Forelimb muscle (tissue), 1 donor: ENCODE measurements around the gene AMZ1. TPM values are rescaled to one million over a fixed set of nuclear protein-coding genes. Genes with fewer than 3 reads are reported as not detected.

ENCODE experiments used
- DNase-seq: peaks from one replicate; pipeline ENCODE4 v3.0.0-alpha.2; 2013; ENCODE audit warnings: low read depth
- polyA plus RNA-seq: library from polyadenylated mRNA; unstranded; fragments of 120-200 nt; gene quantifications from one replicate; pipeline ENCODE4 v1.2.1, GENCODE V29; 2013; ENCODE audit not compliant: insufficient read length

AMZ1 gene
- polyA plus RNA-seq, 1 donor: 0.29 TPM

GRCh38 chr7:2750004-2750407 is 62.0 kb downstream of the AMZ1 start:
- DNase-seq: no peak

- DNase-seq: no peak
Observed at GRCh38 chr7:2751086-2751485, 63.1 kb downstream of the AMZ1 start.

- no peak for DNase-seq
Observed at GRCh38 chr7:2753148-2753547, 65.1 kb downstream of the AMZ1 start.

- DNase-seq: no peak
Observed at GRCh38 chr7:2754086-2754485, 66.1 kb downstream of the AMZ1 start.

- DNase-seq: no peak
Observed at GRCh38 chr7:2754912-2755311, 66.9 kb downstream of the AMZ1 start.

GRCh38 chr7:2755531-2755930 is 67.5 kb downstream of the AMZ1 start:
- no peak for DNase-seq

GRCh38 chr7:2757361-2757903 is 69.4 kb downstream of the AMZ1 start:
- no peak for DNase-seq

GRCh38 chr7:2757904-2758672 is 70.1 kb downstream of the AMZ1 start:
- DNase-seq: no peak

GRCh38 chr7:2758673-2759616 is 70.9 kb downstream of the AMZ1 start:
- no peak for DNase-seq

- no peak for DNase-seq
Observed at GRCh38 chr7:2759736-2760097, 71.7 kb downstream of the AMZ1 start.

- DNase-seq: no peak
Observed at GRCh38 chr7:2760098-2760889, 72.3 kb downstream of the AMZ1 start.

- DNase-seq: no peak
Observed at GRCh38 chr7:2761131-2761624, 73.2 kb downstream of the AMZ1 start.

- DNase-seq: no peak
Observed at GRCh38 chr7:2761801-2762497, 73.9 kb downstream of the AMZ1 start.

- DNase-seq: no peak
Observed at GRCh38 chr7:2763597-2763996, 75.6 kb downstream of the AMZ1 start.

- no peak for DNase-seq
Observed at GRCh38 chr7:2764621-2765020, 76.6 kb downstream of the AMZ1 start.

Other genes with a start within 250 kb of the AMZ1 start
- gene GRIFIN, start 211.8 kb upstream of the AMZ1 start, polyA plus RNA-seq: not detected
- 19.7 TPM for gene LFNG, start 168.4 kb upstream of the AMZ1 start, polyA plus RNA-seq
- gene BRAT1, start 132.7 kb upstream of the AMZ1 start, polyA plus RNA-seq: 20.3 TPM
- 5.4 TPM for gene IQCE, start 129.2 kb upstream of the AMZ1 start, polyA plus RNA-seq
- 71.4 TPM for gene TTYH3, start 56.2 kb upstream of the AMZ1 start, polyA plus RNA-seq
- gene GNA12, start 156.1 kb downstream of the AMZ1 start, polyA plus RNA-seq: 26.5 TPM